HUES6 (cell line): ENCODE data around the gene DCAF17.
"Not testable (repeated sequence)": the region's sequence is repeated elsewhere in the genome, so short reads cannot be mapped to it uniquely, and the experiment has no call there.

Source experiments
- H3K27ac ChIP-seq: 2 replicates; pipeline ENCODE4 v1.7.0; 2013; ENCODE audit warnings: low read depth, mild to moderate bottlenecking, low read length, inconsistent platforms
- H3K27me3 ChIP-seq: 2 replicates; pipeline ENCODE4 v1.6.1; 2013; ENCODE audit warnings: low read length; ENCODE audit not compliant: control insufficient read depth, insufficient read depth
- H3K36me3 ChIP-seq: 2 replicates; pipeline ENCODE4 v1.6.1; 2013; ENCODE audit warnings: low read length; ENCODE audit not compliant: control insufficient read depth, insufficient read depth
- H3K4me1 ChIP-seq: 2 replicates; pipeline ENCODE4 v1.6.1; 2013; ENCODE audit warnings: low read length; ENCODE audit not compliant: control insufficient read depth, insufficient read depth
- H3K4me3 ChIP-seq: 2 replicates; pipeline ENCODE4 v1.5.1; 2013; ENCODE audit warnings: low read depth, low read length
- H3K9ac ChIP-seq: one replicate; pipeline ENCODE4 v1.6.1; 2013; ENCODE audit warnings: mild to moderate bottlenecking, low read length
- H3K9me3 ChIP-seq: 2 replicates; pipeline ENCODE4 v1.6.1; 2013; ENCODE audit warnings: low read depth, low read length; ENCODE audit not compliant: control insufficient read depth, insufficient read depth

DCAF17 gene

GRCh38 chr2:171410624-171411023, 23.4 kb upstream of the DCAF17 start:
- Histone ChIP-seq H3K27ac (peak overlapping the region; percentile 54; the same call in 1 of the 2 replicates), H3K4me1 (peaks cover 26% of the 10 kb centered on the region), H3K9ac (no peak overlapping the region), H3K4me3 (no peak overlapping the region), H3K27me3 (no peaks in the 10 kb centered on the region), H3K9me3 (no peaks in the 10 kb centered on the region), H3K36me3 (no peaks in the 10 kb centered on the region)

GRCh38 chr2:171411214-171411613, 22.8 kb upstream of the DCAF17 start:
- Histone ChIP-seq H3K9ac (no peak overlapping the region), H3K4me3 (no peak overlapping the region), H3K36me3 (no peaks in the 10 kb centered on the region), H3K27ac (no peak overlapping the region), H3K9me3 (no peaks in the 10 kb centered on the region), H3K27me3 (no peaks in the 10 kb centered on the region), H3K4me1 (peaks cover 30% of the 10 kb centered on the region)

DNA sequence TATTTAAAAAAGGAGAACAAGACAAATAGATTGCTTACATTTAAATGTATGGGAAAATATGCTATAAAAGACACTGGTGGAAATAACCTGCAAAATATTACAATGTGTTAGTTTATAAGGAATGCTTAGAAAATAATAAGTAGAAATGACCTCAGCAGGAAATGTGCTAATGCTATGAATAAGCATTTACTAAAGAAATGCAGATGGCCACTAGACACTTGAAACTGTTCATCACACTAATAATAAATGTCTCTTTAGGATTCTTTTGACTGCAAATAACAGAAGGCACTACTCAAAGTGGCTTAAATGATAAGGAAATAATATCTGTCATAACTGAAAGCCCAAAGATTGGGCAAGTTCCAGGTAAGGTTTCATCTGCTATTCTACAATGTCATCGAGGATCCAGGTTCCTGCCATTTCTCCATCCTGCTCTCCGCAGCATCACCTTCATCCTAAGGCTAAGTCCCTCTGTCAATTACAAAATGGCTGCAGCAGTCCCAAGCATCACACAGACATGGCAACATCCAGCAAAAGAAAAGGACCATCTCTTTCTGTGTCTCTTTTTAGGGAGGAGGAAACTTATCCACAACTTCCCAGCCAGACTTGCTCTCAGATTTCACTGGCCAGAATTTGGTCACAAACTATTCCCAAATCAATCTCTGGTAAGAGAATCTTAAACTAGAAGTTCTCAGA, 22.1 kb upstream of the DCAF17 start:
- Histone ChIP-seq H3K27ac (no peak overlapping the region), H3K9ac (no peak overlapping the region), H3K4me1 (peaks cover 30% of the 10 kb centered on the region), H3K9me3 (no peaks in the 10 kb centered on the region), H3K36me3 (no peaks in the 10 kb centered on the region), H3K4me3 (no peak overlapping the region), H3K27me3 (no peaks in the 10 kb centered on the region)

- Histone ChIP-seq H3K4me3 (no peak overlapping the region), H3K36me3 (no peaks in the 10 kb centered on the region), H3K27ac (no peak overlapping the region), H3K9ac (no peak overlapping the region), H3K9me3 (no peaks in the 10 kb centered on the region), H3K4me1 (peaks cover 30% of the 10 kb centered on the region), H3K27me3 (no peaks in the 10 kb centered on the region)
These were observed 21.4 kb upstream of the DCAF17 start for GRCh38 chr2:171412571-171413175.

- H3K27ac ChIP-seq, H3K27me3 ChIP-seq, H3K9ac ChIP-seq, H3K36me3 ChIP-seq, H3K4me3 ChIP-seq, H3K9me3 ChIP-seq: not testable (repeated sequence)
- H3K4me1 ChIP-seq = peaks cover 20% of the 10 kb centered on the region
These were observed 19.4 kb upstream of the DCAF17 start for GRCh38 chr2:171414645-171415044.

GRCh38 chr2:171416009-171416926, 17.8 kb upstream of the DCAF17 start:
- no peaks in the 10 kb centered on the region; the same call in 1 of the 2 replicates for H3K9me3 ChIP-seq
- no peaks in the 10 kb centered on the region for H3K36me3 ChIP-seq
- H3K4me1 ChIP-seq = peaks cover 9% of the 10 kb centered on the region; the same call in 1 of the 2 replicates
- H3K9ac ChIP-seq = no peak overlapping the region
- H3K27ac ChIP-seq = no peak overlapping the region
- H3K4me3 ChIP-seq = no peak overlapping the region
- no peaks in the 10 kb centered on the region for H3K27me3 ChIP-seq

DNA sequence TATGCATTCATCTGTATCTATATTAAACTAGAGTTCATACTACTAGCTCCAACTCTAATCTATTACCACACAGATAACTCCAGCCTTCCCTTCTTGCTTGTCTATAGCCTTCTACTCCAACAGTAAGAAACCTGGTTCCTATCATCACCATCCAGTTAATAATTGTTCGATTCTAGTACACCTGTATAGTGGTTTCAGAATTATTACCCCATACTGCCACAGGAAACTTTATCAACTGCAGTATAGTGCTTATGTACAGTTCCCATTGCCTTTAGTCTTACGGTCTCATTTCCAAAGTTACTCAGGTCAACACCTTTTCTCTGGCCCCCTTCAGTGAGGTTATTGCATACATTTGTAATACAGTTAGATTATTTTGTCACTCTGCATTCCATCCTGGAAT, 14.7 kb upstream of the DCAF17 start:
- H3K27ac ChIP-seq = no peak overlapping the region
- no peaks in the 10 kb centered on the region for H3K27me3 ChIP-seq
- no peak overlapping the region for H3K9ac ChIP-seq
- no peak overlapping the region for H3K4me3 ChIP-seq
- peaks cover 22% of the 10 kb centered on the region for H3K9me3 ChIP-seq
- H3K4me1 ChIP-seq = peaks cover 4% of the 10 kb centered on the region; the same call in 1 of the 2 replicates
- peaks cover 6% of the 10 kb centered on the region for H3K36me3 ChIP-seq

DNA sequence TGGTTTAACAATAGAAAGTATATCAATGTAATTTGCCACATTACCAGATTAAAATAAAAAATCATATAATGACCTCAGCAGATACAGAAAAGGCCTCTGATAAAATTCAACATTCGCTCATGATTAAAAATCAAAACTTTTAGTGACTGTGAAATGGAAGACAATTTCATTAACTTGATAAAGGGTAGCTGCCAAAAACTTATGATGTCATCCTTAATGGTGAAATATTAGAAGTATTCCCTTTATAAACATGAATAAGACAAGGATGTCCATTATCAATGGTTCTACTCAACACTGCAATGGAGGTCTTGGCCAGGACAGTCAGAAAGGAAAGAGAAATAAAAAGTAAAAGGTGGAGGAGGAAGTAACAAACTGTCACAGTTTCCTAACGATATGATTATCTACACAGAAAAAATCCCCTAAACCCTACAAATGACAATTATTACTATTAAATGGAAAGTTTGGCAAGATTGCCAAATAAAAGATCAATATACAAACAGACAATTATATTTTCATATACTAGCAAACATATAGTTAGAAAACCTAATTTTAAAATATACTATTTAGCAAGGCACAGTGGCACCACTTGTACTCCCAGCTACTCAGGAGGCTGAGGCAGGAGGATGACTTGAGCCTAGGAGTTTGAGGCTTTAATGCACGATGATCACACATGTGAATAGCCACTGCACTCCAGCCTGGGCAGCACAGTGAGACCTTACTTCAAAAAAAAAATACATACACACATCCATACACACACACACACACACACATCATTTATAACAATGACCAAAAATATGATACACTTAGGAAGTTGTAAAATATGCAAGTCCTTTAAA, 13.1 kb upstream of the DCAF17 start:
- H3K4me3 ChIP-seq = no peak overlapping the region
- no peak overlapping the region for H3K27ac ChIP-seq
- no peaks in the 10 kb centered on the region for H3K27me3 ChIP-seq
- H3K9me3 ChIP-seq = peaks cover 35% of the 10 kb centered on the region
- peaks cover under 1% of the 10 kb centered on the region; the same call in 1 of the 2 replicates for H3K4me1 ChIP-seq
- peaks cover 13% of the 10 kb centered on the region for H3K36me3 ChIP-seq
- no peak overlapping the region for H3K9ac ChIP-seq

- not testable (repeated sequence) for H3K9ac ChIP-seq, H3K27ac ChIP-seq, H3K4me3 ChIP-seq, H3K27me3 ChIP-seq, H3K4me1 ChIP-seq
- H3K9me3 ChIP-seq = peaks cover 39% of the 10 kb centered on the region
- H3K36me3 ChIP-seq = peaks cover 13% of the 10 kb centered on the region
These were observed 11.1 kb upstream of the DCAF17 start for GRCh38 chr2:171422710-171423495.
